Astrocyte (in vitro differentiated cells and primary cell): ENCODE measurements around the gene CCDC34. TPM values are rescaled to one million over a fixed set of nuclear protein-coding genes. Genes with fewer than 3 reads are reported as not detected.

Experiments
- DNase-seq: peaks from one replicate; pipeline ENCODE4 v3.0.0-alpha.2; 2010; ENCODE audit warnings: low read depth
- FAIRE-seq: peaks from 2 replicates; lab custom pipeline; 2011; peaks lifted over from hg19 to GRCh38; lab: Jason Lieb, UNC
- H2AFZ ChIP-seq: 2 replicates; pipeline ENCODE4 v1.6.0; 2012; ENCODE audit warnings: low read depth, low read length, inconsistent platforms
- H3K27ac ChIP-seq: 2 replicates; pipeline ENCODE4 v1.5.1; 2011; ENCODE audit warnings: low read depth, low read length, inconsistent platforms
- H3K27me3 ChIP-seq: 2 replicates; pipeline ENCODE4 v1.6.0; 2011; ENCODE audit warnings: low read length, inconsistent platforms; ENCODE audit not compliant: insufficient read depth
- H3K36me3 ChIP-seq: 2 replicates; pipeline ENCODE4 v1.5.1; 2011; ENCODE audit warnings: low read length, inconsistent platforms; ENCODE audit not compliant: insufficient read depth
- H3K4me1 ChIP-seq: 2 replicates; pipeline ENCODE4 v1.5.1; 2011; ENCODE audit warnings: low read length, inconsistent platforms; ENCODE audit not compliant: insufficient read depth
- H3K4me2 ChIP-seq: 2 replicates; pipeline ENCODE4 v1.6.0; 2012; ENCODE audit warnings: low read length, inconsistent platforms
- H3K4me3 ChIP-seq: 2 replicates; pipeline ENCODE4 v1.5.1; 2011; ENCODE audit warnings: low read depth, mild to moderate bottlenecking, low read length, inconsistent platforms; ENCODE audit not compliant: insufficient read depth
- H3K79me2 ChIP-seq: 2 replicates; pipeline ENCODE4 v1.6.0; 2012; ENCODE audit warnings: mild to moderate bottlenecking, low read length, inconsistent platforms; ENCODE audit not compliant: insufficient read depth
- H3K9ac ChIP-seq: 2 replicates; pipeline ENCODE4 v1.6.0; 2012; ENCODE audit warnings: mild to moderate bottlenecking, low read length, inconsistent platforms
- H3K9me3 ChIP-seq: 2 replicates; pipeline ENCODE4 v1.5.1; 2012; ENCODE audit warnings: low read depth, mild to moderate bottlenecking, low read length, inconsistent platforms; ENCODE audit not compliant: insufficient read depth
- H4K20me1 ChIP-seq: 2 replicates; pipeline ENCODE4 v1.6.0; 2012; ENCODE audit warnings: low read length, inconsistent platforms; ENCODE audit not compliant: insufficient read depth
- H3K27ac Mint-ChIP-seq: one replicate; pipeline ENCODE4 v1.8.0; 2021; ENCODE audit warnings: mild to moderate bottlenecking, mixed read lengths; ENCODE audit not compliant: unreplicated experiment
- H3K27me3 Mint-ChIP-seq: one replicate; pipeline ENCODE4 v1.8.0; 2021; ENCODE audit warnings: low read depth, mixed read lengths; ENCODE audit not compliant: unreplicated experiment
- H3K36me3 Mint-ChIP-seq: one replicate; pipeline ENCODE4 v1.8.0; 2021; ENCODE audit warnings: low read depth, mixed read lengths; ENCODE audit not compliant: unreplicated experiment
- H3K4me1 Mint-ChIP-seq: one replicate; pipeline ENCODE4 v1.8.0; 2021; ENCODE audit warnings: low read depth, mixed read lengths; ENCODE audit not compliant: unreplicated experiment
- H3K4me3 Mint-ChIP-seq: one replicate; pipeline ENCODE4 v1.8.0; 2021; ENCODE audit warnings: mild to moderate bottlenecking, moderate library complexity, mixed read lengths; ENCODE audit not compliant: unreplicated experiment
- H3K9me3 Mint-ChIP-seq: one replicate; pipeline ENCODE4 v1.8.0; 2021; ENCODE audit warnings: mild to moderate bottlenecking, mixed read lengths; ENCODE audit not compliant: unreplicated experiment
- EZH2 ChIP-seq: IDR thresholded peaks from 2 replicates; pipeline ENCODE4 v1.6.1; 2012; ENCODE audit warnings: mild to moderate bottlenecking, low read length, inconsistent platforms; ENCODE audit not compliant: insufficient read depth
- total RNA-seq: library from RNA; stranded (reverse); gene quantifications from 2 replicates; pipeline ENCODE4 v1.2.1, GENCODE V29; 2021
- TF ChIP-seq, protein P1 (sequence below): IDR thresholded peaks from 2 replicates; pipeline ENCODE4 v1.5.1; 2011; ENCODE audit warnings: low read depth, mild to moderate bottlenecking, inconsistent platforms, low read length, moderate library complexity; ENCODE audit not compliant: insufficient read depth

CCDC34 gene
- total RNA-seq, 1 donor from 2014 or later = 12.8 TPM

- no peaks in the 10 kb centered on the region for H3K9me3 ChIP-seq
- Mint-ChIP-seq H3K27me3 (no peaks in the 10 kb centered on the region), H3K4me1 (peaks cover 5% of the 10 kb centered on the region), H3K27ac (no peak overlapping the region), H3K36me3 (no peaks in the 10 kb centered on the region), H3K9me3 (no peaks in the 10 kb centered on the region), H3K4me3 (no peak overlapping the region)
- no peak overlapping the region for H2AFZ ChIP-seq
- H3K4me1 ChIP-seq = peaks cover 3% of the 10 kb centered on the region
- no peak overlapping the region for H3K4me3 ChIP-seq
- no peak overlapping the region for H3K27ac ChIP-seq
- TF ChIP-seq, protein P1, sequence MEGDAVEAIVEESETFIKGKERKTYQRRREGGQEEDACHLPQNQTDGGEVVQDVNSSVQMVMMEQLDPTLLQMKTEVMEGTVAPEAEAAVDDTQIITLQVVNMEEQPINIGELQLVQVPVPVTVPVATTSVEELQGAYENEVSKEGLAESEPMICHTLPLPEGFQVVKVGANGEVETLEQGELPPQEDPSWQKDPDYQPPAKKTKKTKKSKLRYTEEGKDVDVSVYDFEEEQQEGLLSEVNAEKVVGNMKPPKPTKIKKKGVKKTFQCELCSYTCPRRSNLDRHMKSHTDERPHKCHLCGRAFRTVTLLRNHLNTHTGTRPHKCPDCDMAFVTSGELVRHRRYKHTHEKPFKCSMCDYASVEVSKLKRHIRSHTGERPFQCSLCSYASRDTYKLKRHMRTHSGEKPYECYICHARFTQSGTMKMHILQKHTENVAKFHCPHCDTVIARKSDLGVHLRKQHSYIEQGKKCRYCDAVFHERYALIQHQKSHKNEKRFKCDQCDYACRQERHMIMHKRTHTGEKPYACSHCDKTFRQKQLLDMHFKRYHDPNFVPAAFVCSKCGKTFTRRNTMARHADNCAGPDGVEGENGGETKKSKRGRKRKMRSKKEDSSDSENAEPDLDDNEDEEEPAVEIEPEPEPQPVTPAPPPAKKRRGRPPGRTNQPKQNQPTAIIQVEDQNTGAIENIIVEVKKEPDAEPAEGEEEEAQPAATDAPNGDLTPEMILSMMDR = no peak
- no peak for TF ChIP-seq EZH2
- H3K9ac ChIP-seq = no peak overlapping the region
- DNase-seq (no peak), FAIRE-seq (no peak)
- no peaks in the 10 kb centered on the region for H3K27me3 ChIP-seq
- no peaks in the 10 kb centered on the region for H4K20me1 ChIP-seq
- H3K36me3 ChIP-seq = no peaks in the 10 kb centered on the region
- no peak overlapping the region for H3K4me2 ChIP-seq
- H3K79me2 ChIP-seq = peaks cover 4% of the 10 kb centered on the region
Observed at GRCh38 chr11:27357250-27357649, 5.8 kb downstream of the CCDC34 start.

DNA sequence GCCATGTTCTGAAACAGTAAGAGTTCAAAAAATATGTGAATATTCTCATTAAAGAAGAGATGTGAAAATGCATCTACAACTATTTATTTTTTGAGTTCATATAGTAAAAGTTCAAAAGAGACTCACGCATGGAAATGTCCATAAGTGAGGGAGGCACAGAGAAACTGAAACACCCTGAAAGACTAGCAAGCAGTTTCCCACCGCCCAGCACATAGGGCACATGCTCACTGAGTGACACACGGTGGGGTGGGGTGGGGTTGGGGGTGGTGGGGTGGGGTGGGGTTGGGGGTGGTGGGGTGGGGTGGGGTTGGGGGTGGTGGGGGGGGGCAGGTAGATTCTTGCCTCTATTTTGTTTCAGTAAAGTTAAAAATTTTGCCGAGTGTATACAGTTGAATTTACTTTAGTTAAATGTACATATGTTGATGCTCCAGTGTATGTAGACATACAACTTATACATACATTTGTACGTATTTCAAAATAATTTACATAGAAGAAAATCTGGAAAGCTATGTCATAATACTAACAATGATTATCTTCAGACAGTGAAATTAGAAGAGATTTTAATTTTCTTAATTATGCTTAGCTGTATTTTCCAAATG, 6.3 kb downstream of the CCDC34 start:
- Mint-ChIP-seq H3K27ac (no peak overlapping the region), H3K4me3 (no peak overlapping the region)
- FAIRE-seq = no peak

More for the DNA sequence above, 6.3 kb downstream of the CCDC34 start:
- no peak overlapping the region for H3K4me3 ChIP-seq
- H3K9me3 ChIP-seq = no peaks in the 10 kb centered on the region
- Mint-ChIP-seq H3K27me3 (no peaks in the 10 kb centered on the region), H3K9me3 (no peaks in the 10 kb centered on the region), H3K36me3 (no peaks in the 10 kb centered on the region), H3K4me1 (no peaks in the 10 kb centered on the region)
- no peak for DNase-seq
- H4K20me1 ChIP-seq = no peaks in the 10 kb centered on the region
- H3K4me1 ChIP-seq = no peaks in the 10 kb centered on the region
- no peaks in the 10 kb centered on the region for H3K27me3 ChIP-seq
- H3K79me2 ChIP-seq = peaks cover 4% of the 10 kb centered on the region
- no peak overlapping the region for H3K4me2 ChIP-seq
- no peak overlapping the region for H2AFZ ChIP-seq
- no peaks in the 10 kb centered on the region for H3K36me3 ChIP-seq
- H3K27ac ChIP-seq = no peak overlapping the region
- TF ChIP-seq, protein P1 = no peak
- TF ChIP-seq EZH2 = no peak
- no peak overlapping the region for H3K9ac ChIP-seq
